T-helper 2 cell treated with Interferon-gamma antibody and Interleukin-4, amounts not matched to agents 100 ng/mL and 5 ng/mL, for 36 hours (primary cell): ENCODE results near the gene MRPS10. TPM values are rescaled to one million over a fixed set of nuclear protein-coding genes. Genes with fewer than 3 reads are reported as not detected.

ENCODE experiments used
- intact Hi-C: fragments of 100-400 bp; cut with micrococcal nuclease; formaldehyde crosslinking; loops from one replicate; pipeline ENCODE4 v1.15.1; 2023
- total RNA-seq: library from RNA; stranded (reverse); gene quantifications from 2 replicates; pipeline ENCODE4 v1.2.3, GENCODE V29; 2022

The MRPS10 gene
- total RNA-seq, 1 donor from 2014 or later: 35.9 TPM

DNA sequence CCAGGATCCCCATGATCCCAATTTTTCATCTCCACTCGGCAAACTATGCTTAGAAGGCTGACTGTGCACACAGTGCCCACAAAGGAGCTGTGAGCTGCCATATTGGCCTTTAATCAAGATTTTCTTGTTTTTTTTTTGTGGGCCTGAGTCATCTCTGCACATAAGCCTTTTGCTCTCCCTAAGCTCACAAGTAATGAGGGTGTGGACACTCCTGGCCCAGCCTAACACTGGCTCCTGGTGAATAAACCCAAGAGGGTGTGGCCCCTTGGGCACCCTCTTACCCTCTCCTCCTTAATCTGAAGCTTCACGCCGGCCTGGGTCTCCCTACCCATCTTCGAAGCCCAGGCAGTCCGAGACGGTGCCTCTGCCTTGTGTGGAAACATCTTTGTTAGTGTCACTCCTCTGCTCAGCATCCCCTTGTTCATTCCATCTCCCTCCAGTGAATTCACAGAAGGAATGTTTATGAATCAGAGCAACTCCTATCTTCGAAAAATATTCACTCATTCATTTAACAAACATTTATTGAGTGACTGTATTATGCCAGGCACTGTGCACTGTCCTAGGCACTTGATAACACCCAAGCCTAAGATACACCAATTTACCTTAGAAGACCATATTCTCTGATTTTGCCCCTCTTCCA is 22.2 kb upstream of the MRPS10 start:
- intact Hi-C loops: no loop called here

DNA sequence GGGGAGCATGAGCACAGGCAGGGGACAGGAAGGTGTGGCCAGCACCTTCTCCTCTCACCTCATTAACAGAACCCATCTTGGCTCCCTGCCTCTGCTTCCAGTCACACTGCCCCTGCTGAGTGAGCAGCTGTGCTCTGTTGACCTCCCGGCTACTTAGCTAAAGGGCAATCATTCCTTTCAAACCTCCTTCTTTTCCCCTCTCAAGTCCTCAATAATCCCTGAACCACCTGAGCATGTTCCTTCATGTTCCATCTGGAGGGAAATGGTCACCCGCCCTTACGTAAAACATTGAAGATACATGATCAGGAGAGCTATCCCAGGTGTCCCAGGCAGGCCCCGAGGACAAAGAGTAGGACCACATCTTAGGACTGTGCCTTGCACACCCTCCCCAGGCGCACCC is 21.7 kb upstream of the MRPS10 start:
- intact Hi-C loops: no loop called here

DNA sequence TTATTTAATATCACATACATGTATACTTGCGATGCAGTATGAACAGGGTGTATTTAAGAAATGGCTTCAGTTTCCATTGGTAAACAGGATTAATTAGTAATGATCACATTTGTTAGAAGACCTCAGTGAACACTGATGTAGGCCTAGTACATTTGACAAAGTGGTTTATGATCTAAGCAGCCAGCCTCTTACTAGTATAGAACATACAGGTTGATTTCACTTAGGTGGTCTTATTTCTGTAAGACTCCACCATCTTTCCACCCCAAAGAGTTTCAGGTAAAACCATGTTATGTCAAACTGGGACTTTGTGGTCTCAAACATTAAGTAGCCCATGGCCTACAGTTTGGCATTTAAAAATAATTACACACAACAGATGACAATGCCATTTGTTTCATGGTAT is 20.2 kb upstream of the MRPS10 start:
- intact Hi-C loops: no loop called here

DNA sequence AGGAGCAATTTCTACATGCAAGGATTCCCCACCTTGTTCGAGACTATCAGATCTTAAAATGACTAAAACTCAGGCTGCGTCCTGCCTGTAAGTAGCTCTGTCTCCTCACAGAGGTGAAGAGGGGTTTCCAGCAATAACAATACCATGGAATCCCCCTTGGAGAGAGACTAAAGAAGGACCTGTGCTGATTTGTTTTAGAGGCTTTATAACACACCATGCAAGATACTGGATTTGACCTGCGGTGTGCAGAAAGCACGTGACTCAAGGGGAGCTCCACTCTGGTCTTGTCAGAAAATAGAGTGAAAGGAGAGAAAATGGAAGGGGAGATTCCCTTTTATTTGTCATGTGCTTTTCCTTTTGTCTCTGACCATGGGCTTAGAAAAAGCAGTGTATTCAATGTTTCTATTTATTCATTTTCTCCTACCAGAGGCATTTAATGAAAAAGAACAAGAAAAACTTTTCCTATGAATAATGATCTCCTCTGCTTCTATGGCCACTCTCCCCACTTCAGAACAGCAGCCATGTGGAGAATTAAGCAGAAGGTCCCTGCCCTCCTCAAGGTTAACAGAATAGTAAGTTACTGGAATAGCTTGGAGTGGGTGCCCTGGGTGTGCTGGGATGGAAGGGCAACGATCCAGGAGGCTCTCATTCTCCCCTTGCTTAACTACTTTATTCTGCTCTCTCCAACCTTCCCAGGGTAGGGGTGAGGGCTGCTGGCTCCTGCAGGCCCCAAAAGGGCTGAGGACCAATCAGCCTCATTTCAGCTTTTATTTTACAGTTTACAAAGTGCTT is 19.2 kb upstream of the MRPS10 start:
- intact Hi-C loops: no loop called here

DNA sequence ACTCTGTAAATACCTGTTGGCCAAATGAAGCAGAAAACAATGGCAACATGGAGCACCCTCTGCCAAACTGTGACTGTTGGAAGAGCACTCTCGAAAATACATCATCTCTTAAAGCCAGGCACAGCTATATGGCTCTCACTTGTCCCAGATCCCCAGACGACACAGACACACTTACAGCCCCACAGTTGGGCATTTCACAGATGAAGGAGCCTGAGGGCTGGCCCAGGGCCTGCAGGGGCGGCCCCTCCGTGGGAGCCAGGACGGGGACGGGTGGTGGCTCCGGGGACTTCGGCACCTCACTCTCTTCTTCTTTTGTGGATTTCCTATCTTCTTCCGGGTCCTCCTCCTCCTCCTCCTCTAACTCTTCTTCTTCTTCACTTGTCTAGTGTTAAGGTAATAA is 18.4 kb upstream of the MRPS10 start:
- intact Hi-C loops: no loop called here

GRCh38 chr6:42232035-42232434 is 14.4 kb upstream of the MRPS10 start:
- intact Hi-C loops: no loop called here

- intact Hi-C loops: no loop called here
Observed at GRCh38 chr6:42230345-42231321, 13.0 kb upstream of the MRPS10 start.

DNA sequence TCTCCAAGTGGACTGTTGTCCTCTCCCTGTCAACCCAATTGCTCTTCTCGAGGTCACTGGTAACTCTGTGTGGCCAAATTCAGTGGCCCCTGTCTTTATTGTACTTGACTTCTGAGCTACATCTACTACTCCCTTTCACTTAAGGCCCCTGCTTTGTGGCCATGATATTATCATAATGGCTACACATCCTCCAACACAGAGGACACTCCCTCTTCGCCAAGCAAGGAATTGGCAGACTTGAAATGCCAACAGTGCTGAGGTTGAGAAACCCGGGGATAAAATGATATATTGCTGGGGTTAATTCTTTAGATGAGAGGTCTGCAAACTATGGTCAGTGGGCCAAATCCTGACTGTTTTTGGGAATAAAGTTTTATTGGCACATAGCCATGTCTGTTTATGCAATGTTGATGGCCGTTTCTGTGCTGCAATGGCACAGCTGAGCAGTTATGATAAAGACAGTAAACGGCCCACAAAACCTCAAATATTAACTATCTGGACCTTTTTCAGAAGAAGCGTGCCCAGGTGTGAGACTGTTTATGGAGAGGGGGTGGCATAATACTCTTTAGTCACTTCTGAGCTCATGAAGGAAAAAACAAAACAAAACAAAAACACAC is 12.0 kb upstream of the MRPS10 start:
- intact Hi-C loops: no loop called here

DNA sequence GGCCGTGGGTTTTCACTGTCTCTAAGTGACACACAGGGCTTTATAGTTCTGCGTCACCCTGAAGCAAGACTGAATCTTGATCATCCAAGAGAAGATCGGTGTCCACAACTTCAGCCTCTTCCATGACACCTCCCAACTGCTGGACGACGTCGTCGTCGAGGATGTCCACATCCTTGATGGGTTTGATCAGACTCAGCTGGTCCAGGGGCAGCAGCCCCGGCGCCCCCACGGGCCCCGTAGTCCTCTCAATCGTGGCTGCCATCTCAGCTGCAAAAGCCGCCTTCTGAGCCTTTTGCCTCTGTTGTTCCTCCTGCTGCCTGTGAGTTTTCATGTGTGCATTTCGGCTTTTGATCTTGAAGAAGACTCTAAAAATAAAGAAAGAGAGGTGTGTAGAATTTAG is 10.6 kb upstream of the MRPS10 start:
- intact Hi-C loops: no loop called here

DNA sequence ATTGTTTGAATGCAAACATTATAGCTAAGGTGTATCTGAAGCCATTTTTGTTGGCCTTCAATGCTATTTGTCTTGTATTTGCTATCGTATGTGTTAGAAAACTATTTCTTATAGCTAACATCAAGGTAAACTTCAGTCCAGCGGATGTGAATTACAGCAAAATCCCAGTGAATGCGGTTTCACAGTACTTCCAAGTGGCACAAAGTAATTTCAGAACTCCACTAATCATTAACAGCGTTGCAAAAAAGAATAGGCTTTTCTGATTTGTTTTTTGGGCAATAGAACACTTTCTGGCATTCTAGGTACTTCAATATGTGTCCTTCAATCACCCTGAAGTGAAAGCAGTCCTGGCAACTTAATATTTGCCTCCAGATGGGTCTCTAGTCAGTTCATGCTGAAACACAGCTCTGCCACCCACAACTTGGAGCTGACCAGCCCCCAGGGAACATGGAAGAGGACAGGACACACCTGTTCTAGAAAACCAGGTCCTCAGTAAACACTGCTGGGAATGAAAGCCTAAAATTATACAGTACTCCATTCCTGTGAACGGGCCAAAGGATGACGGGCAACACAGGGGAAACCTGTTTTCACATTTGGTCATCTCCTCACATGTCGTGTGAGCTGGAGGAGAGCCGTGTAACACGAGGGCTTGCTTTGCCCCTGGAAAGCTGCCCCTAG is 9.7 kb upstream of the MRPS10 start:
- intact Hi-C loops: no loop called here

GRCh38 chr6:42226645-42227143 is 9.0 kb upstream of the MRPS10 start:
- intact Hi-C loops: no loop called here

- intact Hi-C loops: no loop called here
Observed at GRCh38 chr6:42226161-42226611, 8.5 kb upstream of the MRPS10 start.

- intact Hi-C loops: no loop called here
Observed at GRCh38 chr6:42225419-42225818, 7.8 kb upstream of the MRPS10 start.

- intact Hi-C loops: no loop called here
Observed at GRCh38 chr6:42225029-42225339, 7.3 kb upstream of the MRPS10 start.

GRCh38 chr6:42224222-42225028 is 6.8 kb upstream of the MRPS10 start:
- intact Hi-C loops: no loop called here

GRCh38 chr6:42222448-42222847 is 4.8 kb upstream of the MRPS10 start:
- intact Hi-C loops: no loop called here

- intact Hi-C loops: no loop called here
Observed at GRCh38 chr6:42221546-42221945, 3.9 kb upstream of the MRPS10 start.

- intact Hi-C loops: no loop called here
Observed at GRCh38 chr6:42220807-42221206, 3.1 kb upstream of the MRPS10 start.

DNA sequence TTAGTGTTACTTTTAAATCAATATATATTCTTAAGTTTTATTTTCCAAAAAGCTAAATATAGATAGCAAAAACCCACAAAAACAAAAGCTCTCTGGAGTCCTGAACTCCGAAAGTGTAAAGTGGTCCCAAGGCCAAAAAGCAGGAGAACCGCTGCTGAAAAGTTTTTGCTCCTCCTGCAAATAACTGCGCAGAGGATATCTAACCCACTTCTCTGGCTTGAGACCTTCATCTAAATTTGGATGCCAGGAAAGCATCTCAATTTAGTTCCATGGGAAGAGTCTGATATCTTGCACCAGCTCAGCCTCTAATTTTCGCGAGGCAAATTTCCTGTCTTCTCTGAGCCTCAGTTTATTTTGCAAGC is 523 bp downstream of the MRPS10 start:
- intact Hi-C loops: loop anchor here (1.0 to 5.0 kb wide), 10 partner anchors 166 to 710 kb away; partner anchors contain the start of genes BYSL, CNPY3, MED20 and PRICKLE4

DNA sequence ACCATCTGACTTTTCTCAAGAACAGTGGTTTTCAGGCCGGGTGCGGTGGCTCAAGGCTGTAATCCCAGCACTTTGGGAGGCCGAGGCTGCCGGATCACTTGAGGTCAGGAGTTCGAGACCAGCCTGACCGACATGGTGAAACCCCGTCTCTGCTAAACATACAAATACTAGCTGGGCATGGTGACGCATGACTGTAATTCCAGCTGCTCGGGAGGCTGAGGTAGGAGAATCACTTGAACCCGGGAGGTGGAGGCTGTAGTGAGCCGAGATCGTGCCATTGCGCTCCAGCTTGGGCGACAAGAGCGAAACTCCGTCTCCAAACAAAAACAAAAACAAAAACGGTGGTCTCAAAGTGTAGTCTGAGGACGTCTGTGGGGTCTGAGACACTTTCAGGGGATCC is 1.2 kb downstream of the MRPS10 start:
- intact Hi-C loops: loop anchor here (2.0 to 5.0 kb wide), 5 partner anchors 166 to 711 kb away; partner anchors contain the start of genes CNPY3, TAF8, TFEB and TRERF1
